RWPE2 (cell line): ENCODE results near the gene GTF2A2.

ENCODE experiments used
- ATAC-seq: fragments of 200-7000 bp; cut with Tn5 transposase; 3 replicates; pipeline ENCODE4 v1.9.1; 2021; ENCODE audit warnings: low read depth
- DNase-seq: peaks from one replicate; pipeline ENCODE4 v3.0.0-alpha.2; 2020; ENCODE audit warnings: low spot score
- H3K27ac ChIP-seq: fragments of 450-650 bp; 2 replicates; pipeline ENCODE4 v1.5.1; 2017; ENCODE audit warnings: mild to moderate bottlenecking; ENCODE audit not compliant: poor library complexity, severe bottlenecking
- H3K27me3 ChIP-seq: fragments of 250-450 bp; sonication (Bioruptor Pico); 2 replicates; pipeline ENCODE4 v1.5.1; 2021; ENCODE audit warnings: mild to moderate bottlenecking, moderate library complexity; ENCODE audit not compliant: insufficient read depth, poor library complexity, severe bottlenecking
- H3K36me3 ChIP-seq: fragments of 250-450 bp; sonication (Bioruptor Pico); 2 replicates; pipeline ENCODE4 v1.5.1; 2020; ENCODE audit warnings: low read depth, mild to moderate bottlenecking, moderate library complexity
- H3K4me1 ChIP-seq: fragments of 250-450 bp; sonication (Bioruptor Pico); 2 replicates; pipeline ENCODE4 v1.5.1; 2021; ENCODE audit warnings: mild to moderate bottlenecking, moderate library complexity; ENCODE audit not compliant: insufficient read depth, poor library complexity, severe bottlenecking
- H3K4me3 ChIP-seq: fragments of 250-450 bp; sonication (Bioruptor Pico); 2 replicates; pipeline ENCODE4 v1.5.1; 2021; ENCODE audit warnings: mild to moderate bottlenecking, moderate library complexity; ENCODE audit not compliant: severe bottlenecking
- H3K9me3 ChIP-seq: fragments of 250-450 bp; sonication (Bioruptor Pico); 2 replicates; pipeline ENCODE4 v1.5.1; 2021; ENCODE audit warnings: mild to moderate bottlenecking, moderate library complexity; ENCODE audit not compliant: severe bottlenecking
- CTCF ChIP-seq: fragments of 450-650 bp; IDR thresholded peaks from one replicate; pipeline ENCODE4 v1.5.1; 2017; ENCODE audit warnings: mild to moderate bottlenecking, moderate library complexity; ENCODE audit not compliant: poor library complexity, severe bottlenecking

Gene GTF2A2

GRCh38 chr15:59656897-59657634 lies at the start of gene GTF2A2:
Gene GTF2A2, minus strand, starts transcription at chr15:59657515. Its CDS starts 5,238 bp downstream, at chr15:59652277.
- Histone ChIP-seq H3K27ac (peak within 1 kb of the TSS; percentile 30), H3K27me3 (no peaks in the 10 kb centered on the region), H3K9me3 (peaks cover 2% of the 10 kb centered on the region), H3K36me3 (peaks cover 55% of the 10 kb centered on the region), H3K4me3 (peak within 1 kb of the TSS; percentile 91), H3K4me1 (peaks cover 8% of the 10 kb centered on the region)
- peak; percentile 99 for DNase-seq
- ATAC-seq: peak; percentile 99
- TF ChIP-seq CTCF: no peak

GRCh38 chr15:59703979-59704796 lies 46.9 kb upstream of the GTF2A2 start:
- TF ChIP-seq CTCF: no peak
- ATAC-seq (no peak), DNase-seq (no peak)
- peaks cover 32% of the 10 kb centered on the region for H3K4me1 ChIP-seq
- no peaks in the 10 kb centered on the region for H3K9me3 ChIP-seq
- no peak overlapping the region for H3K4me3 ChIP-seq
- peaks cover 4% of the 10 kb centered on the region; the same call in 1 of the 2 replicates for H3K36me3 ChIP-seq
- H3K27me3 ChIP-seq: no peaks in the 10 kb centered on the region
- H3K27ac ChIP-seq: no peak overlapping the region

GRCh38 chr15:59702351-59702750 lies 45.0 kb upstream of the GTF2A2 start:
- H3K4me3 ChIP-seq: no peak overlapping the region
- H3K27ac ChIP-seq: peak overlapping the region; percentile 18

GRCh38 chr15:59701880-59702279 lies 44.6 kb upstream of the GTF2A2 start:
- TF ChIP-seq CTCF: no peak
- peak; percentile 35; the same call in 1 of the 3 replicates for ATAC-seq
- no peaks in the 10 kb centered on the region for H3K27me3 ChIP-seq
- DNase-seq: no peak
- no peak overlapping the region for H3K4me3 ChIP-seq
- peaks cover 4% of the 10 kb centered on the region; the same call in 1 of the 2 replicates for H3K36me3 ChIP-seq
- H3K4me1 ChIP-seq: peaks cover 40% of the 10 kb centered on the region
- H3K27ac ChIP-seq: peak overlapping the region; percentile 18
- H3K9me3 ChIP-seq: no peaks in the 10 kb centered on the region

More at GRCh38 chr15:59702351-59702750, 45.0 kb upstream of the GTF2A2 start:
- ATAC-seq (no peak), DNase-seq (no peak)
- no peaks in the 10 kb centered on the region for H3K9me3 ChIP-seq
- no peak for TF ChIP-seq CTCF
- H3K36me3 ChIP-seq: peaks cover 4% of the 10 kb centered on the region; the same call in 1 of the 2 replicates
- H3K4me1 ChIP-seq: peaks cover 40% of the 10 kb centered on the region
- H3K27me3 ChIP-seq: no peaks in the 10 kb centered on the region
